ENCODE results near the gene MAGI2. TPM values are rescaled to one million over a fixed set of nuclear protein-coding genes. Genes with fewer than 3 reads are reported as not detected.

The MAGI2 gene
- total RNA-seq, 6 experiments from 2014 or later, result 7.1 to 9.8 (median 8.5) TPM

- Mint-ChIP-seq H3K27ac (no peak overlapping the region), H3K4me3 (no peak overlapping the region), H3K36me3 (ENCODE audit: low read depth) (peaks cover 5% of the 10 kb centered on the region), H3K27me3 (ENCODE audit: insufficient read depth) (peaks cover 1% of the 10 kb centered on the region), H3K9me3 (0 out of 2 replicates have a peak, but pooled peaks cover 4% of the 10 kb centered on the region), H3K4me1 (ENCODE audit: low read depth) (peaks cover 20% of the 10 kb centered on the region)
- no peak for TF ChIP-seq CTCF (IDR thresholded peaks at IDR 0.05)
- DNase-seq, result no peak
These were observed 1240.1 kb downstream of the MAGI2 start for GRCh38 chr7:78213402-78213801.

DNA sequence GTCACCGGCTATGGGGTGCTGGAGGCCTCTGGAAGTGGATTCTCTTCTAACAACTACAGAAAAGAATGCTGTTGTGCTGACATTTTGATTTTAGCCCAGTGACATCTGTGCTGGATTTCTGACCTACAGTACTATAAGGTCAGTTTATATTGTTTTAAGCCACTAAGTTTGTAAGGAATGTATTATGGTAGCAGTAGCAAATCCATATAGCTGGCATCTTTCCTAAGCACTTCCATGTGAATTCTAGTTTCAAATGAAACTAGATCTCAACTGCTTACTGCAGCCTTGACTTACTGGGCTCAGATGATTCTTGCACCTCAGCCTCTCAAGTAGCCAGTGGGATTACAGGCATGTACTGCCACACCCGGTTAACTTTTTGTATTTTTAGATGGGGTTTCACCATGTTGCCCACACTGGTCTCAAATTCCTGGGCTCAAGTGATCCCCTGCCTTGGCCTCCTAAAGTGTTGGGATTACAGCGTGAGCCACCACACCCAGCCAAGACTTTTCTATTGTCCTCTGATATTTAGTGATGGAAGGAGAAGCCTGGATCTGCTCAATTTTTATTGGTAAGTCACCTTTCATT lies 1240.9 kb downstream of the MAGI2 start:
- H3K4me3 Mint-ChIP-seq, result no peak overlapping the region
- H3K27me3 Mint-ChIP-seq (ENCODE audit: insufficient read depth), result peaks cover 1% of the 10 kb centered on the region
- no peak for DNase-seq
- no peak overlapping the region for H3K27ac Mint-ChIP-seq
- peaks cover 5% of the 10 kb centered on the region for H3K36me3 Mint-ChIP-seq (ENCODE audit: low read depth)
- H3K4me1 Mint-ChIP-seq (ENCODE audit: low read depth), result peaks cover 12% of the 10 kb centered on the region
- no peak for TF ChIP-seq CTCF (IDR thresholded peaks at IDR 0.05)
- H3K9me3 Mint-ChIP-seq, result 0 out of 2 replicates have a peak, but pooled peaks cover 4% of the 10 kb centered on the region

- Mint-ChIP-seq H3K9me3 (0 out of 2 replicates have a peak, but pooled peaks cover 4% of the 10 kb centered on the region), H3K4me1 (ENCODE audit: low read depth) (peaks cover 11% of the 10 kb centered on the region), H3K27me3 (ENCODE audit: insufficient read depth) (no peaks in the 10 kb centered on the region; the same call in none of the 2 replicates), H3K36me3 (ENCODE audit: low read depth) (peaks cover 5% of the 10 kb centered on the region), H3K4me3 (no peak overlapping the region), H3K27ac (no peak overlapping the region)
- DNase-seq, result no peak
- no peak for TF ChIP-seq CTCF (IDR thresholded peaks at IDR 0.05)
These were observed 1246.2 kb downstream of the MAGI2 start for GRCh38 chr7:78207269-78207668.

DNA sequence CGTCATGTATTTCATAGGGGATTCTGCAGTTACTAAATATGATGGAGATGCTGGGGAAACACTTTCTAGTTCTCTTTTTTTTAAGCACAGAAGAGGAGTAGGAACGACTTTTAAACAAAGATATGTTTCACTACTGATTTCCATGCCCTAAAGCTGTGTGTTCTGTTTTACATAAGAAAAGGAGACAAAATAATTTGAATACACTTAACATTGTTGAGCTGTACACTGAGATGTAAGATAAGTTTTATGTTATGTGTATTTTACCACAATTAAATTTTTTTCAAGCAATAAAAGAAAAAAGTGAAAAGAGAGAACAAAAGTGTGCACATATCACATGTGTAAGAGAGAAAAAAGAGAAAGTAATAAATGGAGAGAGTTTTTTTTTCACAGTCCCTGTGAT lies 1246.7 kb downstream of the MAGI2 start:
- peaks cover 5% of the 10 kb centered on the region for H3K36me3 Mint-ChIP-seq (ENCODE audit: low read depth)

DNA sequence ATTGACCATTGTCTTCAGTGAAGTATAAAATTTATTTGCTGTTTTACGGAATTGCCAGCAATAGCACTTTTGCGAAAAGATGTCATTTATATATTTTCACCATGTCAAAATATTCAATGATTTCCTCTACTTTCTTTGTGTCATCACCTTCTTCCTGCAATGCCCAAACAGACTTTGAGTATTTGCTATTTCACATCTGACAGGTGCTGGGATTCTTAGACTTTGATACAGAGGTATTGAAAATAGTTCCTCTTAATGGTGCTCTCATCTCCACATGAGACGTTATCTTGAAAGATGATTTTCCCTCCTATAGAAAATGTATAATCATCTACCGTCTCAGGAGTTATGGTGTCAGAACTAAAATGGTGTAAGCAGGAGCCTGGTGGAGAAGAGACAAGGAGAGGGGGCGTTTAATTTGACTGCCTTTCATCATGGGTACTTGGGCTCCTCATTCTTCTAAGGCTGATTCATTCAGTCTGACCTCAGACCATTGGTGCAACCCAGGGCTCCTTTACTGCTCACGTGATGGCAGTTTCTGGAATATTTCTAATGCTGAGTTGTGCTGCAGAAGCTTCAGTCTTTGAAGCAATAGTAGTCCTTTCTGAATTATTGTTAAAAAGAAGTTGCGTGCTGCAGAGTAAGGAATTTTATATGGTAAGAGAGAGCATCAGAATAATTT lies 1250.3 kb downstream of the MAGI2 start:
- Mint-ChIP-seq H3K4me1 (ENCODE audit: low read depth) (peaks cover 38% of the 10 kb centered on the region), H3K36me3 (ENCODE audit: low read depth) (no peaks in the 10 kb centered on the region), H3K9me3 (no peaks in the 10 kb centered on the region), H3K4me3 (no peak overlapping the region), H3K27ac (no peak overlapping the region), H3K27me3 (ENCODE audit: insufficient read depth) (no peaks in the 10 kb centered on the region)
- TF ChIP-seq CTCF (IDR thresholded peaks at IDR 0.05), result no peak
- DNase-seq, result no peak

More for the DNA sequence above, 1246.7 kb downstream of the MAGI2 start:
- H3K4me1 Mint-ChIP-seq (ENCODE audit: low read depth), result peaks cover 9% of the 10 kb centered on the region
- no peak overlapping the region for H3K4me3 Mint-ChIP-seq
- TF ChIP-seq CTCF (IDR thresholded peaks at IDR 0.05), result no peak
- no peak for DNase-seq
- no peaks in the 10 kb centered on the region; the same call in none of the 2 replicates for H3K27me3 Mint-ChIP-seq (ENCODE audit: insufficient read depth)
- H3K27ac Mint-ChIP-seq, result no peak overlapping the region
- 0 out of 2 replicates have a peak, but pooled peaks cover 4% of the 10 kb centered on the region for H3K9me3 Mint-ChIP-seq

Data from HFFc6 (cell line).